Stomach (tissue), 9 donors: ENCODE measurements around the gene CHD3. TPM values are rescaled to one million over a fixed set of nuclear protein-coding genes. Genes with fewer than 3 reads are reported as not detected.
"Not testable (repeated sequence)": the region's sequence is repeated elsewhere in the genome, so short reads cannot be mapped to it uniquely, and the experiment has no call there.

Source experiments
- DNase-seq, 2 donors: peaks; one replicate each; pipeline versions ENCODE4 v3.0.0 to v3.0.0-alpha.2; 2013 to 2019
- H3K27ac ChIP-seq, 5 donors: fragments of 200-600 bp in 4 of 5; sonication (generic) in 4 of 5; one replicate each; pipeline ENCODE4 v1.5.1; 2013 to 2019; ENCODE audit warnings: mild to moderate bottlenecking in 1 of 5, moderate library complexity in 1 of 5
- H3K27me3 ChIP-seq, 3 donors: fragments of 200-600 bp; sonication (generic); one replicate each; pipeline ENCODE4 v1.5.1; 2017 to 2019; ENCODE audit warnings: mixed run types in 1 of 3
- H3K36me3 ChIP-seq, 4 donors: fragments of 200-600 bp; sonication (generic); 1 replicate in 3 of 4; 2 replicates in 1 of 4; pipeline ENCODE4 v1.5.1; 2016 to 2019
- H3K4me1 ChIP-seq, 4 donors: fragments of 200-600 bp; sonication (generic); one replicate each; pipeline ENCODE4 v1.5.1; 2016 to 2019
- H3K4me3 ChIP-seq, 4 donors: fragments of 200-600 bp; sonication (generic) in 3 of 4; one replicate each; pipeline ENCODE4 v1.5.1; 2016 to 2019; ENCODE audit warnings: mild to moderate bottlenecking in 1 of 4
- H3K9me3 ChIP-seq, 4 donors: fragments of 200-600 bp; sonication (generic); one replicate each; pipeline ENCODE4 v1.5.1; 2016 to 2019
- EP300 ChIP-seq: sonication (generic); formaldehyde crosslinking; IDR thresholded peaks from one replicate; pipeline ENCODE4 v1.6.1; 2017; ENCODE audit warnings: antibody characterized with exemption
- POLR2A ChIP-seq, 4 donors: fragments of 450-650 bp; IDR thresholded peaks; one replicate each; pipeline ENCODE4 v1.6.1; 2016; ENCODE audit warnings: antibody characterized with exemption in 4 of 4, control low read depth in 2 of 4, mild to moderate bottlenecking in 1 of 4, moderate library complexity in 1 of 4
- POLR2AphosphoS5 ChIP-seq, 3 donors: sonication (generic); formaldehyde crosslinking; IDR thresholded peaks; one replicate each; pipeline ENCODE4 v1.6.1; 2016; ENCODE audit warnings: antibody characterized with exemption in 3 of 3
- WGBS, 5 donors: extraction: QIAGEN DNeasy Blood & Tissue Kit in 3 of 5; methylation state at CpG; one replicate each; pipeline versions ENCODE4 v1.1.5 to v1.1.7; 2013 to 2018; 5-methylcytosine and 5-hydroxymethylcytosine counted together
- intact Hi-C: fragments of 100-400 bp; cut with DNase I; formaldehyde crosslinking; loops from one replicate; pipeline ENCODE4 v1.15.1; 2023; ENCODE audit warnings: low total_unique reads
- polyA plus RNA-seq, 3 donors: library from polyadenylated mRNA; stranded (reverse); fragments of 200-250 nt; gene quantifications; one replicate each; pipeline ENCODE4 v1.2.3, GENCODE V29; 2013
- total RNA-seq, 5 donors: library from RNA; depleted of rRNA; stranded (reverse); fragments of >200 nt; gene quantifications; one replicate each; pipeline versions ENCODE4 v1.1.0 to v1.2.3, GENCODE V29; 2014 to 2016
- TF ChIP-seq, protein P1 (sequence below), 7 experiments: fragments of 450-650 bp in 4 of 7; fragments of 200-600 bp in 3 of 7; sonication (generic) in 3 of 7; IDR thresholded peaks; one replicate each; pipeline ENCODE4 v1.5.1; 2016 to 2019; ENCODE audit warnings: antibody characterized with exemption in 7 of 7, control low read depth in 2 of 7, mild to moderate bottlenecking in 1 of 7
- donor health status: healthy with polysubstance abuse.
- donor health status: Bipolar disorder and iron deficiency.
- donor health status: healthy.

Gene CHD3
- total and polyA plus RNA-seq, 8 donors = 43.0 to 190 (median 64.9) TPM

DNA sequence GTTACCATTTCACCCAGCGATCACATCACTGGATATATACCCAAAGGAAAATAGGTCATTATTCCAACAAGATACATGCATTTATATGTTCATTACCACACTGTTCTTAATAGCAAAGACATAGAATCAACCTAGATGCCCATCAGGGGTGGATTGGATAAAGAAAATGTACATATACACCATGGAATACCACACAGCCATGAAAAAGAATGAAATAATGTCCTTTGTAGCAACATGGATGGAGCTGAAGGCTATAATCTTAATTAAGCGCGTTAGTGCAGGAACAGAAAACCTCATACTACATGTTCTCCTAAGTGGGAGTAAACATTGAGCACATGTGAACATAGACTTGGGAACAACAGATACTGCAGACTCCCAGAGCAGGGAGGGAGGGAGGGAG is 62.0 kb downstream of the CHD3 start:
- Histone ChIP-seq H3K9me3 (no peaks in the 10 kb centered on the region), H3K36me3 (peaks cover 30 to 47% (median 45%) of the 10 kb centered on the region in 4 donors), H3K27me3 (no peaks in the 10 kb centered on the region), H3K4me1 (peaks cover 0 to 11% (median 4%) of the 10 kb centered on the region in 4 donors), H3K4me3 (no peak overlapping the region), H3K27ac (peak overlapping the region in 1 of 5 donors; percentile 78)
- no peak for DNase-seq
- intact Hi-C loops = no loop called here
- WGBS, 5 donors = 61 to 100% (median 77%) methylated on average over 3 of the region's 3 CpGs
- TF ChIP-seq, protein P1, sequence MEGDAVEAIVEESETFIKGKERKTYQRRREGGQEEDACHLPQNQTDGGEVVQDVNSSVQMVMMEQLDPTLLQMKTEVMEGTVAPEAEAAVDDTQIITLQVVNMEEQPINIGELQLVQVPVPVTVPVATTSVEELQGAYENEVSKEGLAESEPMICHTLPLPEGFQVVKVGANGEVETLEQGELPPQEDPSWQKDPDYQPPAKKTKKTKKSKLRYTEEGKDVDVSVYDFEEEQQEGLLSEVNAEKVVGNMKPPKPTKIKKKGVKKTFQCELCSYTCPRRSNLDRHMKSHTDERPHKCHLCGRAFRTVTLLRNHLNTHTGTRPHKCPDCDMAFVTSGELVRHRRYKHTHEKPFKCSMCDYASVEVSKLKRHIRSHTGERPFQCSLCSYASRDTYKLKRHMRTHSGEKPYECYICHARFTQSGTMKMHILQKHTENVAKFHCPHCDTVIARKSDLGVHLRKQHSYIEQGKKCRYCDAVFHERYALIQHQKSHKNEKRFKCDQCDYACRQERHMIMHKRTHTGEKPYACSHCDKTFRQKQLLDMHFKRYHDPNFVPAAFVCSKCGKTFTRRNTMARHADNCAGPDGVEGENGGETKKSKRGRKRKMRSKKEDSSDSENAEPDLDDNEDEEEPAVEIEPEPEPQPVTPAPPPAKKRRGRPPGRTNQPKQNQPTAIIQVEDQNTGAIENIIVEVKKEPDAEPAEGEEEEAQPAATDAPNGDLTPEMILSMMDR (IDR thresholded peaks at IDR 0.05) = no peak
- TF ChIP-seq POLR2AphosphoS5 (IDR thresholded peaks at IDR 0.05) (no peak), EP300 (no peak), POLR2A (IDR thresholded peaks at IDR 0.05) (no peak)

DNA sequence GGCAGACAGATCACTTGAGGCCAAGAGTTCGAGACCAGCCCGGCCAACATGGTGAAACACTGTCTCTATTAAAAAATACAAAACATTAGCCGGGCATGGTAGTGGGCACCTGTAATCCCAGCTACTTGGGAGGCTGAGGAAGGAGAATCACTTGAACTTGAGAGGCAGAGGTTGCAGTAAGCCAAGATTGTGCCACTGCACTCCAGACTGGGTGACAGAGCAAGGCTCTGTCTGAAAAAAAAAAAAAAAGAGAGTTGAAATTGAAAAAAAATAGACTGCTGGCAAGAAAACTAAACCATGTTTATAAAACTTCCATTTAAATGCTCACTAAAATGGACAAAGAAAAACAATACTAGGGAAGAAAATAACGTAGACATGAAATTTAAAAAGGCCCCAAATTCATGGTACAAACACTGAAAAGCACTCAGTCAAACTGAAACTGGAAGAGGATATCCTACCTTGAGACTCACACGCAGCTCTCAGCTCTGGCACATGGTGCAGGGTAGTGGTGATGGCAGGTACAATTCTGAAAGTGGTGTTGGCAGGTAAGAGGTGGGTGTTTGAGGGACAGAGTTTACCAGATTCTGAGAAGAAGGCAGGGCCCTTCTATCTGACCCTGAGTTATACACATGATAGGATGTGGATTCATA is 62.7 kb downstream of the CHD3 start:
- no peaks in the 10 kb centered on the region for H3K9me3 ChIP-seq
- H3K27me3 ChIP-seq = no peaks in the 10 kb centered on the region
- no peak for DNase-seq
- 57 to 66% (median 59%) methylated on average over 5 of the region's 5 CpGs for WGBS, 5 donors
- H3K4me1 ChIP-seq = peaks cover 0 to 17% (median 6%) of the 10 kb centered on the region in 4 donors
- peaks cover 23 to 40% (median 38%) of the 10 kb centered on the region in 4 donors for H3K36me3 ChIP-seq
- H3K4me3 ChIP-seq = no peak overlapping the region
- peak overlapping the region in 2 of 5 donors; percentile 39 to 78 for H3K27ac ChIP-seq
- intact Hi-C loops = no loop called here
- TF ChIP-seq EP300 = no peak
- TF ChIP-seq, protein P1 (IDR thresholded peaks at IDR 0.05) = no peak
- no peak for TF ChIP-seq POLR2A (IDR thresholded peaks at IDR 0.05)
- TF ChIP-seq POLR2AphosphoS5 (IDR thresholded peaks at IDR 0.05) = no peak

DNA sequence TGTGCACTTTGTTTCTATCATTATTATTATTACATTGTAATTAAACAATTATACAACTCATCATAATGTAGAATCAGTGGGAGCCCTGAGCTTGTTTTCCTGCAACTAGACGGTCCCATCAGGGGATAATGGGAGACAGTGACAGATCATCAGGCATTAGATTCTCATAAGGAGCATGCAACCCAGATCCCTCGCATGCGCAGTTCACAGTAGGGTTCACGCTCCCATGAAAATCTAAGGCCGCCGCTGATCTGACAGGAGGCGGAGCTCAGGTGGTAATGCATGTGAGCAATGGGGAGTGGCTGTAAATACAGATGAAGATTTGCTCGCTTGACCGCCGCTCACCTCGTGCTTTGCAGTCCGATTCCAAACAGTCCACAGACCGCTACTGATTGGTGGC is 64.7 kb downstream of the CHD3 start:
- 89 to 96% (median 91%) methylated on average over 13 of the region's 13 CpGs for WGBS, 5 donors
- DNase-seq, H3K27ac ChIP-seq, H3K27me3 ChIP-seq, intact Hi-C loops, H3K4me3 ChIP-seq, H3K9me3 ChIP-seq: not testable (repeated sequence)
- H3K4me1 ChIP-seq = peaks cover 0 to 22% (median 8%) of the 10 kb centered on the region in 4 donors
- peaks cover 9 to 20% (median 18%) of the 10 kb centered on the region in 4 donors for H3K36me3 ChIP-seq

DNA sequence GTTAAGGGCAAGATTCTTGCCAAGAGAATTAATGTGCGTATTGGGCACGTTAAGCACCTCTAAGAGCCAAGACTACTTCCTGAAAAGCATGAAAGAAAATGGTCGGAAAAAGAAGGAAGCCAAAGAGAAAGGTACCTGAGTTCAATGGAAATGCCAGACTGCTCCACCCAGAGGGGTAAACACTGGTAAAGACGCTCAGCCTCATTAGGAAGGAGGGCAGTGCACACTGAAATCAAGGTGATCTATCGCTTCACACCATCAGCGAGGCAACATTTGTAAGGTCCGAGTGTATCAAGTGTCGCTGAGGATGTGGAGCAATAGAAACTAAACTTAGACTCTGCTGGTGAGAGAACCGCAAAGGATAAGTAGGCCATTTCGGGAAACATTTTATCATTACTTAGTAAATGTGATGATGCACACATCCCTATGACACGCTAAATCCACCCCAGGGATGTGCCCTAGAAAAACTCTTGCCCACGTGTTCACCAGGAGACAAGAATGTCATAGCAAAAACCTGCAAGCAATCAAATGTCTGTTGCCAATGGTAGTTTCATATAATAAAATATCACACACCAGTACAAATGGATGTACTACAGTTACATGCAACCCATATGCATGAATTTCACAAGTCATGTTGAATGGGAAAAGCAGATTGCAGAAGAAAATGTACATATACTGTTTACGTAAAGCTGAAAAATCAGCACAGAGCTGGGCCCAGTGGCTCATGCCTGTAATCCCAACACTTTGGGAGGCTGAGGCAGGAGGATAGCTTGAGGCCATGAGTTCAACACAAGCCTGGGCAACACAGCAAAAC is 67.0 kb downstream of the CHD3 start:
- no peak for DNase-seq

More for the DNA sequence above, 67.0 kb downstream of the CHD3 start:
- Histone ChIP-seq H3K9me3 (no peaks in the 10 kb centered on the region), H3K4me3 (no peak overlapping the region), H3K27ac (peak overlapping the region in 1 of 5 donors; percentile 54), H3K27me3 (peaks cover 0 to 8% (median 2%) of the 10 kb centered on the region in 3 donors), H3K4me1 (peaks cover 0 to 22% (median 8%) of the 10 kb centered on the region in 4 donors), H3K36me3 (no peaks in the 10 kb centered on the region)
- WGBS, 5 donors = 69 to 77% (median 71%) methylated on average over 13 of the region's 13 CpGs
- intact Hi-C loops = no loop called here
- peak in 1 of 3 donors; percentile 15 for TF ChIP-seq POLR2AphosphoS5 (IDR thresholded peaks at IDR 0.05)
- TF ChIP-seq, protein P1 (IDR thresholded peaks at IDR 0.05) = no peak
